Renal cortical epithelial cell (primary cell): Measurements from ENCODE around the gene VOPP1. TPM values are rescaled to one million over a fixed set of nuclear protein-coding genes. Genes with fewer than 3 reads are reported as not detected.
"Not testable (repeated sequence)": the region's sequence is repeated elsewhere in the genome, so short reads cannot be mapped to it uniquely, and the experiment has no call there.

Source experiments
- DNase-seq: peaks from one replicate; pipeline ENCODE4 v3.0.0-alpha.2; 2011; ENCODE audit warnings: low read depth
- total RNA-seq: library from RNA; depleted of rRNA; stranded (reverse); fragments of >200 nt; gene quantifications from 2 replicates; pipeline ENCODE4 v1.2.3, GENCODE V29; 2014

Gene VOPP1
- total RNA-seq, 1 donor from 2014 or later = 170 TPM

DNA sequence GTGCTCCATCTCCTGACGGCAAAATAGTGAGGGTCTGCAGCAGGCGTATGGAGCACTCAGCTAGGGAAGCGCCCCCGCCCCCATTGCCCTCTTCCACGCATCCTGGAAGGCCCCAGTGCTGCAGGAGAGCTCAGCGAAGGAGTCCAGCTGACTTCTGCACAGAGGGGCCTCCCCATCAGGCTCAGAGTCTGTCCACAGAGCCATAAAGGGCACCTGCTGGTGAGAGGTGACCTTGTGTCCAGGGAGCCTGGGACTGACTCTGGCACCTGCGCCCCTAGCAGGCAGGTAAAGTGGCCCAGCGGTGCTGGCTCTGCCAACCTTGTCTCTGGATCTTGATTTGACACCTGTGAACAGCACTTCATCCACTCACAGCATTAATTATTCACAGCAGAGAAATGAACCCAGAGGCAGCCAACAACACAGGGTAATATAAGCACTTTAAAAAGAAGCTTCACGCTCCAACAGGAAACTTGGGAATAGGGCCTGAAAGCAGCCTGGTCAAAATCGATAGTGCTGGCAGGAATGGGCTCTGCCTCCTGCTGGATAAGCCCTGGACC, 59.6 kb downstream of the VOPP1 start:
- DNase-seq = no peak

DNA sequence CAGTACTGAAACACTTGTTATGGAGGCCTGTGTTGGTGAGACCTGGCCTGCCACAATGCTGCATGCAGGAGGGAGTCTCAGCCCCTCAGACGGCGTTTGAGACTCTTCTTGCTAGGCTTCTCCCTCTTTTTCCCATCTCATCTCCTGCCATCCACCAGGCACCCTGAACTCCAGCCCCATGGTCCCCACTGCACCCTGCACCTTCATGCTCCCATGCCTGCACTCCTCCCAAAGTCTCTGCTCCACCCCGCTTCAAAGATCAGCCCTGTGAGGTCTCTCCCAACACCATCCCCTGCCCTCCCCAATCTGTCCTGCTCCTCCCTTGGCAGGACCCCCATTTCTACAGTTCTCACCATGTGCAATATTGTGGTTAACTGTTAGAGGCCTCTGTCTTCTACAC, 61.7 kb downstream of the VOPP1 start:
- DNase-seq = no peak

- DNase-seq = not testable (repeated sequence)
These were observed 62.1 kb downstream of the VOPP1 start for GRCh38 chr7:55510206-55510605.

- no peak for DNase-seq
These were observed 63.0 kb downstream of the VOPP1 start for GRCh38 chr7:55509322-55509721.

DNA sequence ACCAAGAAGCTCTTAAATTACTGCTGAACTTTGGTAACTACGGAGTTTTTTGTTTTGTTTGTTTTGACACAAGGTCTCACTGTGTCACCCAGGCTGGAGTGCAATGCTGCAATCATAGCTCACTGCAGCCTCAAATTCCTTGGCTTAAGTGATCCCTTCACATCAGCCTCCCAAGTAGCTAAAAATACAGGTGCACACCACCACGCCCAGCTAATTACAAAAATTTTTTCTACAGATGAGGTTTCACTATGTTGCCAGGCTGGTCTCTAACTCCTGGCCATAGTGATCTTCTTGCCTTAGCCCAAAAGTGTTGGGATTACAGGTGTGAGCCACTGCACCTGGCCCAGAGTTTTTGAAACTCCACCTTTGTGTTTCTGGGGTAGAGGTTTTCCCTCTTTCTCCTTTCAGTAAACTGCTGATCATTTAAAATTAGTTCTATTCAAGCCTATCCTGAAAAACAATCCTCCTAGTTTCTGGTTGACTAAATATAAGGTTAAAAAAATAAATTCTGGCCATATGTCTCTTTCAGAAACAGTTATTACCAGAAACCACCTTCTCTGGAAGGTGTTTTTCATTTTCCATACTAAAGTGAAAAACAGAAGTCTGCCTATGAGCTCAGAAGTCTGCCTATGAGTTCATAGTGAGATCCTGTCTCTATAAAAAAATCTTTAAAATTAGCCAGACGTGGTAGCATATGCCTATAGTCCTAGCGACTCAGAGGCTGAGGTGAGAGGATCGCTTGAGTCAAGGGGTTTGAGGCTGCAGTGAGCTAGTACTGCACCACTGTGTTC, 63.9 kb downstream of the VOPP1 start:
- DNase-seq = no peak

- DNase-seq = no peak
These were observed 64.6 kb downstream of the VOPP1 start for GRCh38 chr7:55507743-55508142.

- no peak for DNase-seq
These were observed 67.2 kb downstream of the VOPP1 start for GRCh38 chr7:55504967-55505658.

DNA sequence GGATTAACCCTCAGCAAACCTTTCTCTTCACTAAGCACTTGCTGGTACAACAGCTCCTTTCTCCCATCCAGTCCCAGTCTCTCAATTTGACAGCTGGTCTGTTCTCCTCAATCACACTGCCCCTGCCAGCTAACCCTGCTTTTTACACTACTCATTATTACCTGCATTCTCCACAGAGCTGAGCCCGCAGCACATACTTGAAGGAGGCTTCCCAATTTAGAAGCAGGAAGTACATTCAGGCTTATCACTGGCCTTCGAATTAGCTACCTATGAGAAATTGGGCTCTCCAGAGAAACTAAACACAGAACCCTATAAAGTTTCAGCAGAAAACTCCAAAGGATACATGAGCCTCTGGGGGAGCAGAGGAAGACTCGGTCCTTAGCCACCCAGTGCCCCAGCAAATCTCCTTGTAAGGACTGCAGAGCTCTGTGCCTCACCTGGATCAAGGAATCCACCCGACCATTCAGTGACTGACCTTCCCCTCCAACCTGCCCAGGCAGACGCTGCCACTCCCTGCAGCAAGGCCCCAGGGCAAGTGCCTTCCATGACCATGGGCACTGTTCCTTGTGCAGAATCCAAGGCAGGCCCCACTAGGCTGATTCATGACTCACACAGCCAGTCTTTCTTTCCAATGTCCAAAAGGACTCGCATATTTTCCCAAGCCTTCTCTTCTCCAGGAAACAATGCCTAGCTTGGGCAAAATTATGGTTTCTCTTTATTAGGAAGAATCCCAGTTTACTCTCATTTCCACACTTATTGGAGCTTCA, 68.0 kb downstream of the VOPP1 start:
- DNase-seq = peak; percentile 29

- no peak for DNase-seq
These were observed 69.4 kb downstream of the VOPP1 start for GRCh38 chr7:55502858-55503440.

DNA sequence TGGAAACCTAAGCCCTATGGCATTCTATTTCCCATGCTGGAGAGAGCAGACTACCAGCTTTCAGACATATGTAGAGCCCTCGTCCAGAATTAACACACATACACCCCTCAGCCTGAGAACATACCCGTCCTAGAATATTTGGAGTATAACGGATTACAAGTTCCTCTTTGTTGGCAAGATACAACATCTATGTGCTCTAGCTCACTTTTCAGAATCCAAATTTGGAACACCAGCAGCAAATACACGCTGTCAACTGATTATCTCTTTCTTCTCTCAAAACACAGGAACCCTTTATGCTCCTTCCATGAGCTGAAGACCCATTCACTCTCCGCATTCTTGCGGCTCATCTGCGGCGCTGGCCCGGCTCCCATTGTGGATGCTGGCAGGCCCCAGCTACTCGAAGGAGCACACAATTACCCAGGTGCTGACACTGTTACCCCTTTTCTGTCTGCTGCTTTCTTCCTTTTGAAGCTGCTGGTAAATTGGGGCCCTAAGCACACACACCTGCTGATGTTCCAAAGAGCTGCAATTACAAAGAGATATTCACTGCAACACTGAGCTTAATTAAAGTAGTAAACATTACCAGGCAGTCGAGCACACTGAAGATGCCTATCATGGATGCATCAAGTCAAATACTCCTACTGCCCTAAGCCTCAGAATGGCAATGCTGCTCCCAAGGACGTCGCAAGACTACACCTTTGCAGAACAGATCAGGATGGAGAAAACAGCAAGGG, 70.0 kb downstream of the VOPP1 start:
- no peak for DNase-seq

DNA sequence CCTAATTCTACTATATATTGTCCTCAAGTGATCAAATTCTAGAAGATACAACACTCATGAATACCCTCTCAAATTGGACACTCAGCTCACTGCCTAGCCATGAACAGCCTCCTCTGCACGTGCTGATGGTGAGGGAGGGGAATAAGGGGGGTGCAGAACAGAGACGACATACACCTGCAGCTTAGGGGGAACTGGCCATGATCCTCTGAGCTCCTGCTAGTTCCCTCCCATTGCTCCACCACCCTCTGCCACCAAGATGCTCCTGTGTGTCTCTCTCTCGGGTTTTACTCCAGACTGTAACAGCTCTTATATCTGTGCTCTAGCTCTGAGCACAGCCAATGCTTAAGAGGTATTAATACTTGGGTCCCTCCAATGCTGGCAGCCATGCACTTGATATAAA, 70.7 kb downstream of the VOPP1 start:
- DNase-seq = no peak

DNA sequence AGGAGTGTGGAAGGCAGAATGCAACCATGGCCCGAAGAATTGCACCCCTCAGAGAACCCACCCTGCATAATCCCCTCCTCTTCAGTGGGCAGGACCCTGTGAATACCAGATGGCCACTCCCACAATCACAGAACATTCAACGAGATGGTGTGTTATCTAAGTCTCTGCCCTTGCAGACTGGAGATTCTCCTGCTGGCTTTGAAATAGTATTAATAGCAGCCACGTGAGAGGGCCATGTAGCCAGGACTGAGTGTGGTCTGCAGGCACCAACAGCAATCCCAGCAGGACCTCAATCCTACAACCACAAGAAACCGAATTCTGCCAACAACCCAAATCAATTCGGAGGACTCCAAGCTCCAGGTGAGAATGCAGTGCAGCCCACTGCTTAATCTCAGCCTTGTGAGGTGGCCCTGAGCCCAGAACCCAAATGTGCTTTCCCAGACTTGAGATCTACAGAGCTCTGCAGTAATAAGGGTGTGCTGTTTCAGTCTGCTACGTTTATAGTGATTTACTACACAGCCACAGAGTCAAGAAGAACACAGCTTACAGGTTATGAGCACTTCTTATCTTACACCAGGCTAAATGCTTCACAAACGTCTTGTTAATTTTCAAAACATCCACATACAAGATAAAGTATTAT, 72.1 kb downstream of the VOPP1 start:
- no peak for DNase-seq

GRCh38 chr7:55499591-55499990, 72.7 kb downstream of the VOPP1 start:
- DNase-seq = no peak

- DNase-seq = no peak
These were observed 73.5 kb downstream of the VOPP1 start for GRCh38 chr7:55498770-55499169.

- no peak for DNase-seq
These were observed 74.2 kb downstream of the VOPP1 start for GRCh38 chr7:55498142-55498541.

DNA sequence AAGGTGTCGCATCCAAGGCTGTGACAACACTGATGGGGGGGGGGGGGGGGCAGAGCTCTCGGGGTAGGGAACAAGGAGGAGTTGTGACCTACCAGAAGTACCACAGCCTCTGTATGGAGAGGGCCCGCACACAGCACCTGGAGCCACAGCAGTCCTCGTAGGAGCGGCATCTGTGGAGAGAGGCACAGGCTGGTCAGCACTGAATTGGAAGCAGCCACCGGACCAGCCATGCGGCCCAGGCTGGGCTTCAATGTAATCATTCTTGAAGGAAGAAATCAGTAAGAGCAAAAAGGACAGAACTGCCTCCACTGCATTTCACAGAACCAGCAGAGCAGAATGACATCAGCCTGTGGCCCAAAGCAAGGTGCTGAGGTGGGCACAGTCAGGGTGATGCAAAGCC, 74.8 kb downstream of the VOPP1 start:
- no peak for DNase-seq

- no peak for DNase-seq
These were observed 75.4 kb downstream of the VOPP1 start for GRCh38 chr7:55496906-55497305.

- no peak for DNase-seq
These were observed 77.4 kb downstream of the VOPP1 start for GRCh38 chr7:55494951-55495350.

DNA sequence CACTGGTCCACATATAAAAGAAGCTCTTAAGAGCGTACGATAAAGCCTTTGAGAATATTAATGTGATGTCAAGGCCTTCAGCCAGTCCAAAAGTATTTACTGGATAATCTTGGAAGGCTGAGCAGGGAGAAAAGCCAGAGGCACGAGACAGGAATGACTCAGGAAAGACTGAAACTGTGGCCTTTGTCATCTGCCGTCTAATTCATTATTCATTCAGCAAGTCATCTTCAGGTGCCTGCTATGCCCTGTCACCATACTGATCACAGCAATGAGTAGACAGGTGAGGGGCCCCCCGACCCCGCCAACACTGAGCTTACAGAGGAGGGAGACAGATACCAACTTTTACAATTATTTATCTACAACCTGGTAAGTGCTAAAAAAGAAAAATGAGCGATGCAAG, 78.9 kb downstream of the VOPP1 start:
- no peak for DNase-seq

DNA sequence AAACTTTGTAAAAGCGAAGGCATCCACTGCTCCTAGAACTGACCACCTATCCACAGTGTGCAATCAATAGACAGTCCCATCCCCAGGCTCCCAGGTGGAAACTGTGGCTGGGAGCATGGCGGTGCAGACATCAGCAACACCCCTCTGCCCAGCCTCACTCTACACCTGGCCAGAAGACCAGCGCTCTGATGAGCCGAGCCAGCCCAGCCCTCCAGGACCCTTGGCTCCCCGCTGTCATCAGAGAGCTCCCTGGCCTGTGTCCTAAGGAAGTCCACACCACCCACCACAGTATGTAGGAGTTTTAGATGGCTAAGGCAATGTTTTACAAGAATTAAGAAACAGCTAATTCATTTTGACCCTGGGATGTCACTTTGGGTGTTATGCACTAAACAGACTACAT, 81.0 kb downstream of the VOPP1 start:
- no peak for DNase-seq

DNA sequence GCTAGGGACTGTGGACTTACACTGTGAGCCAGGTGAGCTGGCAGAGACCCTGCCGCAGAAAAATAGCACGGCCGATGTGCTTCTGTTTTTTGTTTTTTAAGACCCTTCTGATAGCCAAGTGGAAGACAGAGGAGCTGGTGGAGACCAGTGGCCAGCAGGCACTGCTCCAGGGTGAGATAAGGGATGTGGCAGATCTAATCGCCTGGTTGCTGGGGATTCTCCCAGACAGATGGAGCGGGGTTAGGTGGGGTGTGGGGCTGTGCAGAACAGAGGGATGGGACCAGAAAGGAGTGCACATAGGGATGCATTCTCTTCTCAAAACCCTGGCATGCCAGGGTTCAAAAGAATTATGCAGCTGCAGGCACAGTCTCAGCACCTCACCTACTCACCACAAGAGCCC, 82.2 kb downstream of the VOPP1 start:
- DNase-seq = no peak
